NT2/D1 (cell line): ENCODE results near the gene KCNJ12.
"Not testable (repeated sequence)": the region's sequence is repeated elsewhere in the genome, so short reads cannot be mapped to it uniquely, and the experiment has no call there.

Experiments
- SUZ12 ChIP-seq: IDR thresholded peaks from 2 replicates; pipeline ENCODE4 v1.6.1; 2011; ENCODE audit not compliant: insufficient read length, insufficient read depth; ENCODE audit errors: extremely low read depth
- YY1 ChIP-seq: IDR thresholded peaks from 2 replicates; pipeline ENCODE4 v1.6.1; 2011; ENCODE audit not compliant: insufficient read length, insufficient read depth

DNA sequence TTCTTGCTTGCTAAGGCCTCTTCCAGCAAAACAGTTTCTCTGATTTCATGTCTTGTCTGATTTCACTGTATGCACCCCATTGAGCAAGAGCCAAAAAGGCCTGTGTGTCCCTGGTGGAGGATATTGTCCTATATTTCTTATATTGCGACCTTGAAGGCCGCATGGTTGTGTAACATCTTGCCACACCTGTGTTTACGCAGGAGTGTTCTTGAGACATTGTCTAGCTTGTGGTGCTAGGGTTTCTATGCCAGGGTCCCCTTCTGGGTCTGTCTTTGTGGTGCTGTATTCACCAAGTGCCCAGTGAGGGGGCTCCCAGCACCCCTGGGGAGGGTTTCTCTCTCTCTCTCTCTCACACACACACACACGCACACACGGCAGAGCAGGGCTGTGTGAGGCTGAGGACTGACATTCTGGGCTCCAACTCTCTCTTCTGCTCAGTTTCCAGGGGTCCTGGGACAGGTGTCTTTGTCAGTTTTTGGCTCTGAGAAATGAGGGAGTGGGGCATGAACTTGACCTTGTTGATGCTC lies 35.6 kb downstream of the KCNJ12 start:
- not testable (repeated sequence) for TF ChIP-seq SUZ12, YY1
